ENCODE measurements around the gene EXOSC1.

The EXOSC1 gene

GRCh38 chr10:97462309-97462708 is 16.5 kb upstream of the EXOSC1 start:
- Histone ChIP-seq H3K9me3 (ENCODE audit: control insufficient read depth in 2 of 2, low read length in 2 of 2) (no peaks in the 10 kb centered on the region), H3K9ac (ENCODE audit: low read depth in 1 of 2, low read length in 2 of 2) (no peak overlapping the region), H3K4me3 (ENCODE audit: low read length in 2 of 2) (no peak overlapping the region), H3K4me1 (ENCODE audit: control insufficient read depth in 2 of 2, insufficient read depth in 2 of 2, low read length in 2 of 2) (peaks cover 0 to 2% of the 10 kb centered on the region in 2 donors), H3K27me3 (ENCODE audit: control insufficient read depth in 2 of 2, insufficient read depth in 2 of 2, low read length in 2 of 2) (no peaks in the 10 kb centered on the region), H3K36me3 (ENCODE audit: control insufficient read depth in 2 of 2, insufficient read depth in 2 of 2, low read length in 2 of 2) (peaks cover 78 to 82% of the 10 kb centered on the region in 2 donors), H3K27ac (ENCODE audit: low read depth in 2 of 2, low read length in 2 of 2) (no peak overlapping the region)

- H3K4me1 ChIP-seq (ENCODE audit: control insufficient read depth in 2 of 2, insufficient read depth in 2 of 2, low read length in 2 of 2) = peaks cover 0 to 2% of the 10 kb centered on the region in 2 donors
- no peak overlapping the region for H3K4me3 ChIP-seq (ENCODE audit: low read length in 2 of 2)
- H3K27me3 ChIP-seq (ENCODE audit: control insufficient read depth in 2 of 2, insufficient read depth in 2 of 2, low read length in 2 of 2) = no peaks in the 10 kb centered on the region
- no peak overlapping the region for H3K27ac ChIP-seq (ENCODE audit: low read depth in 2 of 2, low read length in 2 of 2)
- peaks cover 78 to 84% of the 10 kb centered on the region in 2 donors for H3K36me3 ChIP-seq (ENCODE audit: control insufficient read depth in 2 of 2, insufficient read depth in 2 of 2, low read length in 2 of 2)
- H3K9ac ChIP-seq (ENCODE audit: low read depth in 1 of 2, low read length in 2 of 2) = no peak overlapping the region
- H3K9me3 ChIP-seq (ENCODE audit: control insufficient read depth in 2 of 2, low read length in 2 of 2) = no peaks in the 10 kb centered on the region
These were observed 14.1 kb upstream of the EXOSC1 start for GRCh38 chr10:97459933-97460332.

- no peaks in the 10 kb centered on the region for H3K9me3 ChIP-seq (ENCODE audit: control insufficient read depth in 2 of 2, low read length in 2 of 2)
- peaks cover 81 to 83% of the 10 kb centered on the region in 2 donors for H3K36me3 ChIP-seq (ENCODE audit: control insufficient read depth in 2 of 2, insufficient read depth in 2 of 2, low read length in 2 of 2)
- no peak overlapping the region for H3K27ac ChIP-seq (ENCODE audit: low read depth in 2 of 2, low read length in 2 of 2)
- no peaks in the 10 kb centered on the region for H3K27me3 ChIP-seq (ENCODE audit: control insufficient read depth in 2 of 2, insufficient read depth in 2 of 2, low read length in 2 of 2)
- peaks cover 0 to 2% of the 10 kb centered on the region in 2 donors for H3K4me1 ChIP-seq (ENCODE audit: control insufficient read depth in 2 of 2, insufficient read depth in 2 of 2, low read length in 2 of 2)
- H3K4me3 ChIP-seq (ENCODE audit: low read length in 2 of 2) = no peak overlapping the region
- H3K9ac ChIP-seq (ENCODE audit: low read depth in 1 of 2, low read length in 2 of 2) = no peak overlapping the region
These were observed 13.3 kb upstream of the EXOSC1 start for GRCh38 chr10:97459111-97459510.

- Histone ChIP-seq H3K9ac (ENCODE audit: low read depth in 1 of 2, low read length in 2 of 2) (no peak overlapping the region), H3K27me3 (ENCODE audit: control insufficient read depth in 2 of 2, insufficient read depth in 2 of 2, low read length in 2 of 2) (no peaks in the 10 kb centered on the region), H3K9me3 (ENCODE audit: control insufficient read depth in 2 of 2, low read length in 2 of 2) (no peaks in the 10 kb centered on the region), H3K4me3 (ENCODE audit: low read length in 2 of 2) (no peak overlapping the region), H3K4me1 (ENCODE audit: control insufficient read depth in 2 of 2, insufficient read depth in 2 of 2, low read length in 2 of 2) (no peaks in the 10 kb centered on the region), H3K27ac (ENCODE audit: low read depth in 2 of 2, low read length in 2 of 2) (no peak overlapping the region), H3K36me3 (ENCODE audit: control insufficient read depth in 2 of 2, insufficient read depth in 2 of 2, low read length in 2 of 2) (peaks cover 75 to 83% of the 10 kb centered on the region in 2 donors)
These were observed 10.9 kb upstream of the EXOSC1 start for GRCh38 chr10:97456686-97457065.

GRCh38 chr10:97456034-97456685 is 10.4 kb upstream of the EXOSC1 start:
- Histone ChIP-seq H3K36me3 (ENCODE audit: control insufficient read depth in 2 of 2, insufficient read depth in 2 of 2, low read length in 2 of 2) (peaks cover 70 to 79% of the 10 kb centered on the region in 2 donors), H3K4me3 (ENCODE audit: low read length in 2 of 2) (no peak overlapping the region), H3K4me1 (ENCODE audit: control insufficient read depth in 2 of 2, insufficient read depth in 2 of 2, low read length in 2 of 2) (no peaks in the 10 kb centered on the region), H3K27me3 (ENCODE audit: control insufficient read depth in 2 of 2, insufficient read depth in 2 of 2, low read length in 2 of 2) (no peaks in the 10 kb centered on the region), H3K27ac (ENCODE audit: low read depth in 2 of 2, low read length in 2 of 2) (no peak overlapping the region), H3K9ac (ENCODE audit: low read depth in 1 of 2, low read length in 2 of 2) (no peak overlapping the region), H3K9me3 (ENCODE audit: control insufficient read depth in 2 of 2, low read length in 2 of 2) (no peaks in the 10 kb centered on the region)

- Histone ChIP-seq H3K9me3 (ENCODE audit: control insufficient read depth in 2 of 2, low read length in 2 of 2) (no peaks in the 10 kb centered on the region), H3K36me3 (ENCODE audit: control insufficient read depth in 2 of 2, insufficient read depth in 2 of 2, low read length in 2 of 2) (peaks cover 56 to 66% of the 10 kb centered on the region in 2 donors), H3K4me3 (ENCODE audit: low read length in 2 of 2) (no peak overlapping the region), H3K27ac (ENCODE audit: low read depth in 2 of 2, low read length in 2 of 2) (no peak overlapping the region), H3K27me3 (ENCODE audit: control insufficient read depth in 2 of 2, insufficient read depth in 2 of 2, low read length in 2 of 2) (no peaks in the 10 kb centered on the region), H3K4me1 (ENCODE audit: control insufficient read depth in 2 of 2, insufficient read depth in 2 of 2, low read length in 2 of 2) (no peaks in the 10 kb centered on the region), H3K9ac (ENCODE audit: low read depth in 1 of 2, low read length in 2 of 2) (no peak overlapping the region)
These were observed 8.7 kb upstream of the EXOSC1 start for GRCh38 chr10:97454330-97455036.

- Histone ChIP-seq H3K36me3 (ENCODE audit: control insufficient read depth in 2 of 2, insufficient read depth in 2 of 2, low read length in 2 of 2) (peaks cover 40 to 54% of the 10 kb centered on the region in 2 donors), H3K9ac (ENCODE audit: low read depth in 1 of 2, low read length in 2 of 2) (no peak overlapping the region), H3K27ac (ENCODE audit: low read depth in 2 of 2, low read length in 2 of 2) (no peak overlapping the region), H3K27me3 (ENCODE audit: control insufficient read depth in 2 of 2, insufficient read depth in 2 of 2, low read length in 2 of 2) (no peaks in the 10 kb centered on the region), H3K4me3 (ENCODE audit: low read length in 2 of 2) (no peak overlapping the region), H3K9me3 (ENCODE audit: control insufficient read depth in 2 of 2, low read length in 2 of 2) (no peaks in the 10 kb centered on the region), H3K4me1 (ENCODE audit: control insufficient read depth in 2 of 2, insufficient read depth in 2 of 2, low read length in 2 of 2) (peaks cover 0 to 4% of the 10 kb centered on the region in 2 donors)
These were observed 6.5 kb upstream of the EXOSC1 start for GRCh38 chr10:97452352-97452751.

- H3K27ac ChIP-seq (ENCODE audit: low read depth in 2 of 2, low read length in 2 of 2) = no peak overlapping the region
- H3K4me1 ChIP-seq (ENCODE audit: control insufficient read depth in 2 of 2, insufficient read depth in 2 of 2, low read length in 2 of 2) = peaks cover 4 to 7% of the 10 kb centered on the region in 2 donors
These were observed 5.8 kb upstream of the EXOSC1 start for GRCh38 chr10:97451605-97452004.

GRCh38 chr10:97450828-97451227 is 5.0 kb upstream of the EXOSC1 start:
- peaks cover 4 to 10% of the 10 kb centered on the region in 2 donors for H3K4me1 ChIP-seq (ENCODE audit: control insufficient read depth in 2 of 2, insufficient read depth in 2 of 2, low read length in 2 of 2)
- no peaks in the 10 kb centered on the region for H3K27me3 ChIP-seq (ENCODE audit: control insufficient read depth in 2 of 2, insufficient read depth in 2 of 2, low read length in 2 of 2)
- H3K36me3 ChIP-seq (ENCODE audit: control insufficient read depth in 2 of 2, insufficient read depth in 2 of 2, low read length in 2 of 2) = peaks cover 25 to 39% of the 10 kb centered on the region in 2 donors
- no peak overlapping the region for H3K27ac ChIP-seq (ENCODE audit: low read depth in 2 of 2, low read length in 2 of 2)
- H3K9me3 ChIP-seq (ENCODE audit: control insufficient read depth in 2 of 2, low read length in 2 of 2) = no peaks in the 10 kb centered on the region
- no peak overlapping the region for H3K4me3 ChIP-seq (ENCODE audit: low read length in 2 of 2)
- no peak overlapping the region for H3K9ac ChIP-seq (ENCODE audit: low read depth in 1 of 2, low read length in 2 of 2)

More at GRCh38 chr10:97451605-97452004, 5.8 kb upstream of the EXOSC1 start:
- no peaks in the 10 kb centered on the region for H3K27me3 ChIP-seq (ENCODE audit: control insufficient read depth in 2 of 2, insufficient read depth in 2 of 2, low read length in 2 of 2)
- no peak overlapping the region for H3K9ac ChIP-seq (ENCODE audit: low read depth in 1 of 2, low read length in 2 of 2)
- H3K4me3 ChIP-seq (ENCODE audit: low read length in 2 of 2) = no peak overlapping the region
- H3K36me3 ChIP-seq (ENCODE audit: control insufficient read depth in 2 of 2, insufficient read depth in 2 of 2, low read length in 2 of 2) = peaks cover 33 to 47% of the 10 kb centered on the region in 2 donors
- H3K9me3 ChIP-seq (ENCODE audit: control insufficient read depth in 2 of 2, low read length in 2 of 2) = no peaks in the 10 kb centered on the region

GRCh38 chr10:97445357-97445721 is 467 bp downstream of the EXOSC1 start:
- no peaks in the 10 kb centered on the region for H3K27me3 ChIP-seq (ENCODE audit: control insufficient read depth in 2 of 2, insufficient read depth in 2 of 2, low read length in 2 of 2)
- no peaks in the 10 kb centered on the region for H3K9me3 ChIP-seq (ENCODE audit: control insufficient read depth in 2 of 2, low read length in 2 of 2)
- H3K4me3 ChIP-seq (ENCODE audit: low read length in 2 of 2) = peak overlapping the region; percentile 91 to 99
- peaks cover 6 to 18% of the 10 kb centered on the region in 2 donors for H3K36me3 ChIP-seq (ENCODE audit: control insufficient read depth in 2 of 2, insufficient read depth in 2 of 2, low read length in 2 of 2)
- peaks cover 13 to 14% of the 10 kb centered on the region in 2 donors for H3K4me1 ChIP-seq (ENCODE audit: control insufficient read depth in 2 of 2, insufficient read depth in 2 of 2, low read length in 2 of 2)
- H3K27ac ChIP-seq (ENCODE audit: low read depth in 2 of 2, low read length in 2 of 2) = peak overlapping the region in 1 of 2 donors; percentile 56
- peak overlapping the region; percentile 70 for H3K9ac ChIP-seq (ENCODE audit: low read depth in 1 of 2, low read length in 2 of 2)

Measured in mucosa of rectum (tissue), 2 donors.